Measurements from ENCODE around the gene PRKAG2.

- TF ChIP-seq CTCF (IDR thresholded peaks at IDR 0.05; ENCODE audit: insufficient read depth, low read length, poor library complexity, severe bottlenecking): no peak
- no peak for TF ChIP-seq EZH2phosphoT487 (conservative IDR thresholded peaks at IDR 0.05; ENCODE audit: low read length)
These were observed 337.7 kb downstream of the PRKAG2 start for GRCh38 chr7:151539088-151539671.
